ENCODE measurements around the gene CHD5.

CHD5 gene

GRCh38 chr1:6143395-6143794 is 36.7 kb downstream of the CHD5 start:
- no peak overlapping the region for H2AK5ac ChIP-seq (ENCODE audit: low read length, severe bottlenecking)
- H3K18ac ChIP-seq (ENCODE audit: low read depth in 1 of 2, low read length in 2 of 2): no peak overlapping the region
- no peak overlapping the region for H3K4me3 ChIP-seq (ENCODE audit: insufficient read depth in 1 of 2, low read depth in 1 of 2, low read length in 2 of 2)
- H2BK12ac ChIP-seq (ENCODE audit: low read length in 2 of 2): no peak overlapping the region
- no peak overlapping the region for H3K14ac ChIP-seq (ENCODE audit: low read length in 2 of 2)
- H2BK5ac ChIP-seq (ENCODE audit: low read depth, low read length, poor library complexity, severe bottlenecking): no peak overlapping the region
- peaks cover under 1% of the 10 kb centered on the region for H3K4me1 ChIP-seq (ENCODE audit: control insufficient read depth, insufficient read depth, low read depth, low read length)
- no peak overlapping the region for H4K8ac ChIP-seq (ENCODE audit: low read length)
- H3K4me2 ChIP-seq (ENCODE audit: low read length, poor library complexity, severe bottlenecking): no peak overlapping the region
- no peaks in the 10 kb centered on the region for H3K36me3 ChIP-seq (ENCODE audit: control insufficient read depth in 1 of 2, insufficient read depth in 2 of 2, low read depth in 1 of 2, low read length in 2 of 2)
- H3K23ac ChIP-seq (ENCODE audit: low read length in 2 of 2): no peak overlapping the region
- H2BK120ac ChIP-seq (ENCODE audit: low read depth, low read length): no peak overlapping the region
- 73% methylated on average over 4 of the region's 4 CpGs for WGBS
- H3K4ac ChIP-seq (ENCODE audit: low read depth in 1 of 2, low read length in 2 of 2): no peak overlapping the region
- no peaks in the 10 kb centered on the region for H3K79me1 ChIP-seq (replicated peaks; ENCODE audit: low read length, poor library complexity, severe bottlenecking)
- DNase-seq: no peak
- H2BK15ac ChIP-seq (ENCODE audit: low read depth, poor library complexity, severe bottlenecking): no peak overlapping the region
- H3K9ac ChIP-seq (ENCODE audit: low read length): no peak overlapping the region
- peaks cover 28 to 59% of the 10 kb centered on the region in 2 experiments for H3K27me3 ChIP-seq (ENCODE audit: control insufficient read depth in 1 of 2, insufficient read depth in 1 of 2, low read length in 2 of 2)
- H3K9me3 ChIP-seq (ENCODE audit: control insufficient read depth, low read length): no peaks in the 10 kb centered on the region
- no peak overlapping the region for H2AFZ ChIP-seq (ENCODE audit: low read depth, low read length)
- no peak overlapping the region for H4K91ac ChIP-seq (ENCODE audit: low read length)
- no peak overlapping the region for H3K27ac ChIP-seq (ENCODE audit: low read length, poor library complexity, severe bottlenecking)

DNA sequence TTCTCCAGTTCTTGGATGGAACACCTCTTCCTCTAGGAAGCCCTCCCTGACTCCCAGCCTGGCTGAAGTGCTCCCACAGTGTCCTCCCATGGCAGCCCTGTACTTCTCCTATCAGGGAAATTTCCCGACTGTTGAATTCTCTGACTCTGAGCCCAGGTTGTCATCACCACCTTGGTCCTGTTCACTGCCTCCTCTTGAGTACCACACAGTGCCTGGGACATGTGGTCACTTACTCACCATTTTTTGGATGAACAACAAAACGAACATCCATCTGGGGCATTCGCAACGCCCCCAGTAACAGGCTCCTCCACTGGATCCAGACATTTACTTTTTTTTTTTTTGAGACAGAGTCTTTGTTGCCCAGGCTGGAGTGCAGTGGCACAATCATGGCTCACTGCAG is 37.4 kb downstream of the CHD5 start:
- Histone ChIP-seq H3K4me1 (ENCODE audit: control insufficient read depth, insufficient read depth, low read depth, low read length) (no peaks in the 10 kb centered on the region), H2AFZ (ENCODE audit: low read depth, low read length) (no peak overlapping the region), H2BK12ac (ENCODE audit: low read length in 2 of 2) (no peak overlapping the region), H3K23ac (ENCODE audit: low read length in 2 of 2) (no peak overlapping the region), H2BK120ac (ENCODE audit: low read depth, low read length) (no peak overlapping the region), H2BK5ac (ENCODE audit: low read depth, low read length, poor library complexity, severe bottlenecking) (no peak overlapping the region), H3K27ac (ENCODE audit: low read length, poor library complexity, severe bottlenecking) (no peak overlapping the region), H4K8ac (ENCODE audit: low read length) (no peak overlapping the region), H4K91ac (ENCODE audit: low read length) (no peak overlapping the region), H3K18ac (ENCODE audit: low read depth in 1 of 2, low read length in 2 of 2) (no peak overlapping the region), H3K9me3 (ENCODE audit: control insufficient read depth, low read length) (no peaks in the 10 kb centered on the region), H3K27me3 (ENCODE audit: control insufficient read depth in 1 of 2, insufficient read depth in 1 of 2, low read length in 2 of 2) (peaks cover 22 to 53% of the 10 kb centered on the region in 2 experiments), H3K14ac (ENCODE audit: low read length in 2 of 2) (no peak overlapping the region), H3K4me2 (ENCODE audit: low read length, poor library complexity, severe bottlenecking) (no peak overlapping the region), H3K9ac (ENCODE audit: low read length) (no peak overlapping the region), H2BK15ac (ENCODE audit: low read depth, poor library complexity, severe bottlenecking) (no peak overlapping the region), H2AK5ac (ENCODE audit: low read length, severe bottlenecking) (no peak overlapping the region), H3K79me1 (replicated peaks; ENCODE audit: low read length, poor library complexity, severe bottlenecking) (no peaks in the 10 kb centered on the region), H3K36me3 (ENCODE audit: control insufficient read depth in 1 of 2, insufficient read depth in 2 of 2, low read depth in 1 of 2, low read length in 2 of 2) (no peaks in the 10 kb centered on the region), H3K4me3 (ENCODE audit: insufficient read depth in 1 of 2, low read depth in 1 of 2, low read length in 2 of 2) (no peak overlapping the region), H3K4ac (ENCODE audit: low read depth in 1 of 2, low read length in 2 of 2) (no peak overlapping the region)
- no peak for DNase-seq
- 78% methylated on average over 4 of the region's 4 CpGs for WGBS

DNA sequence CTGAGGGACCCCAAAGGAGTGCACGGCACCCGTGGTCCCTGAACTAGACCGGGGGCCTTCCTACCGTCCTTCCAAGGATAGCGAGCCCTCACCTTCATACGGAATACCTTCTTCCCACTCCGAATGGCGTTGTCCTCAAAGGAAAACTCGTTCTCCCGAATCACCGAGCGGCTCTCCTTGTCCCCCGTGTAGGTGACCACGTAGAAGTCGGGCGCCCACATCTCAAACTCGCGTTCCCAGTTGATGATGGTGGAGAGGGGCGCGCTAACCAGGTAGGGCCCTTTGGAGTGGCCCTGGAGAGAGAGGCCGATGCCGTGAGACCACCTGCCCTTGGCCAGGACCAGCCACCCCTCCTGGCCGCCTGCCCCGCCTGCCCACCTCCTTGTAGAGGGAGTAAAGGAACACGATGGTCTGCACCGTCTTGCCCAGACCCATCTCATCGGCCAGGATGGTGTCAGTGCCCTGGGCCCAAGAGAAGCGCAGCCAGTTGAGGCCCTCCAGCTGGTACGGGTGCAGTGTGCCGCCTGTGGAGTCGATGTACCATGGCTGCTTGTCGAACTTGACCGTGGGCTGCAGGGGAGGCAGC is 38.0 kb downstream of the CHD5 start:
- no peak overlapping the region for H2BK5ac ChIP-seq (ENCODE audit: low read depth, low read length, poor library complexity, severe bottlenecking)
- H3K79me1 ChIP-seq (replicated peaks; ENCODE audit: low read length, poor library complexity, severe bottlenecking): no peaks in the 10 kb centered on the region
- H3K18ac ChIP-seq (ENCODE audit: low read depth in 1 of 2, low read length in 2 of 2): no peak overlapping the region
- no peak overlapping the region for H2BK12ac ChIP-seq (ENCODE audit: low read length in 2 of 2)
- H2AFZ ChIP-seq (ENCODE audit: low read depth, low read length): no peak overlapping the region
- H3K4me3 ChIP-seq (ENCODE audit: insufficient read depth in 1 of 2, low read depth in 1 of 2, low read length in 2 of 2): no peak overlapping the region
- no peak overlapping the region for H2BK15ac ChIP-seq (ENCODE audit: low read depth, poor library complexity, severe bottlenecking)
- no peak for DNase-seq
- no peak overlapping the region for H3K23ac ChIP-seq (ENCODE audit: low read length in 2 of 2)
- no peak overlapping the region for H3K9ac ChIP-seq (ENCODE audit: low read length)
- no peak overlapping the region for H3K4me2 ChIP-seq (ENCODE audit: low read length, poor library complexity, severe bottlenecking)
- H4K8ac ChIP-seq (ENCODE audit: low read length): no peak overlapping the region
- no peaks in the 10 kb centered on the region for H3K4me1 ChIP-seq (ENCODE audit: control insufficient read depth, insufficient read depth, low read depth, low read length)
- no peak overlapping the region for H2AK5ac ChIP-seq (ENCODE audit: low read length, severe bottlenecking)
- no peaks in the 10 kb centered on the region for H3K9me3 ChIP-seq (ENCODE audit: control insufficient read depth, low read length)
- 90% methylated on average over 33 of the region's 33 CpGs for WGBS
- no peak overlapping the region for H3K14ac ChIP-seq (ENCODE audit: low read length in 2 of 2)
- H3K27me3 ChIP-seq (ENCODE audit: control insufficient read depth in 1 of 2, insufficient read depth in 1 of 2, low read length in 2 of 2): peaks cover 16 to 47% of the 10 kb centered on the region in 2 experiments
- H3K27ac ChIP-seq (ENCODE audit: low read length, poor library complexity, severe bottlenecking): no peak overlapping the region
- no peak overlapping the region for H4K91ac ChIP-seq (ENCODE audit: low read length)
- H2BK120ac ChIP-seq (ENCODE audit: low read depth, low read length): no peak overlapping the region
- H3K4ac ChIP-seq (ENCODE audit: low read depth in 1 of 2, low read length in 2 of 2): no peak overlapping the region
- no peaks in the 10 kb centered on the region for H3K36me3 ChIP-seq (ENCODE audit: control insufficient read depth in 1 of 2, insufficient read depth in 2 of 2, low read depth in 1 of 2, low read length in 2 of 2)

- Histone ChIP-seq H2BK120ac (ENCODE audit: low read depth, low read length) (no peak overlapping the region), H4K91ac (ENCODE audit: low read length) (no peak overlapping the region), H3K36me3 (ENCODE audit: control insufficient read depth in 1 of 2, insufficient read depth in 2 of 2, low read depth in 1 of 2, low read length in 2 of 2) (no peaks in the 10 kb centered on the region), H3K4me3 (ENCODE audit: insufficient read depth in 1 of 2, low read depth in 1 of 2, low read length in 2 of 2) (no peak overlapping the region), H2AFZ (ENCODE audit: low read depth, low read length) (no peak overlapping the region), H2BK5ac (ENCODE audit: low read depth, low read length, poor library complexity, severe bottlenecking) (no peak overlapping the region), H3K79me1 (replicated peaks; ENCODE audit: low read length, poor library complexity, severe bottlenecking) (no peaks in the 10 kb centered on the region), H3K4me1 (ENCODE audit: control insufficient read depth, insufficient read depth, low read depth, low read length) (no peaks in the 10 kb centered on the region), H3K14ac (ENCODE audit: low read length in 2 of 2) (no peak overlapping the region), H2AK5ac (ENCODE audit: low read length, severe bottlenecking) (no peak overlapping the region), H3K9me3 (ENCODE audit: control insufficient read depth, low read length) (no peaks in the 10 kb centered on the region), H4K8ac (ENCODE audit: low read length) (no peak overlapping the region), H3K4ac (ENCODE audit: low read depth in 1 of 2, low read length in 2 of 2) (no peak overlapping the region), H3K4me2 (ENCODE audit: low read length, poor library complexity, severe bottlenecking) (no peak overlapping the region), H3K9ac (ENCODE audit: low read length) (no peak overlapping the region), H3K18ac (ENCODE audit: low read depth in 1 of 2, low read length in 2 of 2) (no peak overlapping the region), H3K27me3 (ENCODE audit: control insufficient read depth in 1 of 2, insufficient read depth in 1 of 2, low read length in 2 of 2) (peaks cover 12 to 46% of the 10 kb centered on the region in 2 experiments), H2BK12ac (ENCODE audit: low read length in 2 of 2) (no peak overlapping the region), H3K27ac (ENCODE audit: low read length, poor library complexity, severe bottlenecking) (no peak overlapping the region), H3K23ac (ENCODE audit: low read length in 2 of 2) (no peak overlapping the region), H2BK15ac (ENCODE audit: low read depth, poor library complexity, severe bottlenecking) (no peak overlapping the region)
- DNase-seq: peak; percentile 6
- WGBS: 31% methylated on average over 6 of the region's 7 CpGs
These were observed 38.5 kb downstream of the CHD5 start for GRCh38 chr1:6141592-6141991.
